Thyroid gland (tissue), 4 donors: Measurements from ENCODE around the gene OCA2.

Experiments used
- POLR2A ChIP-seq, 2 donors: fragments of 450-650 bp; IDR thresholded peaks; one replicate each; pipeline ENCODE4 v1.6.1; 2017; ENCODE audit warnings: antibody characterized with exemption in 2 of 2, mild to moderate bottlenecking in 2 of 2, moderate library complexity in 1 of 2
- TF ChIP-seq, protein P1 (sequence below), 6 experiments: fragments of 200-600 bp in 3 of 6; fragments of 450-650 bp in 3 of 6; sonication (generic) in 3 of 6; IDR thresholded peaks; one replicate each; pipeline ENCODE4 v1.5.1; 2016 to 2019; ENCODE audit warnings: antibody characterized with exemption in 6 of 6, mild to moderate bottlenecking in 2 of 6, inconsistent platforms in 1 of 6, moderate library complexity in 1 of 6

GRCh38 chr15:27989838-27990237 is 109.3 kb downstream of the OCA2 start:
- TF ChIP-seq, protein P1, sequence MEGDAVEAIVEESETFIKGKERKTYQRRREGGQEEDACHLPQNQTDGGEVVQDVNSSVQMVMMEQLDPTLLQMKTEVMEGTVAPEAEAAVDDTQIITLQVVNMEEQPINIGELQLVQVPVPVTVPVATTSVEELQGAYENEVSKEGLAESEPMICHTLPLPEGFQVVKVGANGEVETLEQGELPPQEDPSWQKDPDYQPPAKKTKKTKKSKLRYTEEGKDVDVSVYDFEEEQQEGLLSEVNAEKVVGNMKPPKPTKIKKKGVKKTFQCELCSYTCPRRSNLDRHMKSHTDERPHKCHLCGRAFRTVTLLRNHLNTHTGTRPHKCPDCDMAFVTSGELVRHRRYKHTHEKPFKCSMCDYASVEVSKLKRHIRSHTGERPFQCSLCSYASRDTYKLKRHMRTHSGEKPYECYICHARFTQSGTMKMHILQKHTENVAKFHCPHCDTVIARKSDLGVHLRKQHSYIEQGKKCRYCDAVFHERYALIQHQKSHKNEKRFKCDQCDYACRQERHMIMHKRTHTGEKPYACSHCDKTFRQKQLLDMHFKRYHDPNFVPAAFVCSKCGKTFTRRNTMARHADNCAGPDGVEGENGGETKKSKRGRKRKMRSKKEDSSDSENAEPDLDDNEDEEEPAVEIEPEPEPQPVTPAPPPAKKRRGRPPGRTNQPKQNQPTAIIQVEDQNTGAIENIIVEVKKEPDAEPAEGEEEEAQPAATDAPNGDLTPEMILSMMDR (IDR thresholded peaks at IDR 0.05) = no peak
- TF ChIP-seq POLR2A (IDR thresholded peaks at IDR 0.05) = no peak
